Astrocyte of the spinal cord (primary cell): Measurements from ENCODE around the gene CHST12.
"Not testable (repeated sequence)": the region's sequence is repeated elsewhere in the genome, so short reads cannot be mapped to it uniquely, and the experiment has no call there.

Experiments used
- DNase-seq: peaks from one replicate; pipeline ENCODE4 v3.0.0; 2011; ENCODE audit warnings: low read depth, low spot score
- H3K4me3 ChIP-seq: 2 replicates; pipeline ENCODE4 v1.5.1; 2011; ENCODE audit warnings: low read depth, mild to moderate bottlenecking, low read length, moderate library complexity
- in situ Hi-C: cut with HindIII; loops from 2 replicates; pipeline ENCODE4 v1.10.0; 2017; ENCODE audit warnings: low sequenced_read_pairs
- TF ChIP-seq, protein P1 (sequence below): IDR thresholded peaks from 2 replicates; pipeline ENCODE4 v1.5.1; 2012; ENCODE audit warnings: low read depth, mild to moderate bottlenecking, low read length, inconsistent platforms

Gene CHST12

GRCh38 chr7:2411815-2412586, 8.6 kb downstream of the CHST12 start:
- in situ Hi-C loops: no loop called here
- no peak overlapping the region for H3K4me3 ChIP-seq
- DNase-seq: no peak
- TF ChIP-seq, protein P1, sequence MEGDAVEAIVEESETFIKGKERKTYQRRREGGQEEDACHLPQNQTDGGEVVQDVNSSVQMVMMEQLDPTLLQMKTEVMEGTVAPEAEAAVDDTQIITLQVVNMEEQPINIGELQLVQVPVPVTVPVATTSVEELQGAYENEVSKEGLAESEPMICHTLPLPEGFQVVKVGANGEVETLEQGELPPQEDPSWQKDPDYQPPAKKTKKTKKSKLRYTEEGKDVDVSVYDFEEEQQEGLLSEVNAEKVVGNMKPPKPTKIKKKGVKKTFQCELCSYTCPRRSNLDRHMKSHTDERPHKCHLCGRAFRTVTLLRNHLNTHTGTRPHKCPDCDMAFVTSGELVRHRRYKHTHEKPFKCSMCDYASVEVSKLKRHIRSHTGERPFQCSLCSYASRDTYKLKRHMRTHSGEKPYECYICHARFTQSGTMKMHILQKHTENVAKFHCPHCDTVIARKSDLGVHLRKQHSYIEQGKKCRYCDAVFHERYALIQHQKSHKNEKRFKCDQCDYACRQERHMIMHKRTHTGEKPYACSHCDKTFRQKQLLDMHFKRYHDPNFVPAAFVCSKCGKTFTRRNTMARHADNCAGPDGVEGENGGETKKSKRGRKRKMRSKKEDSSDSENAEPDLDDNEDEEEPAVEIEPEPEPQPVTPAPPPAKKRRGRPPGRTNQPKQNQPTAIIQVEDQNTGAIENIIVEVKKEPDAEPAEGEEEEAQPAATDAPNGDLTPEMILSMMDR: no peak

DNA sequence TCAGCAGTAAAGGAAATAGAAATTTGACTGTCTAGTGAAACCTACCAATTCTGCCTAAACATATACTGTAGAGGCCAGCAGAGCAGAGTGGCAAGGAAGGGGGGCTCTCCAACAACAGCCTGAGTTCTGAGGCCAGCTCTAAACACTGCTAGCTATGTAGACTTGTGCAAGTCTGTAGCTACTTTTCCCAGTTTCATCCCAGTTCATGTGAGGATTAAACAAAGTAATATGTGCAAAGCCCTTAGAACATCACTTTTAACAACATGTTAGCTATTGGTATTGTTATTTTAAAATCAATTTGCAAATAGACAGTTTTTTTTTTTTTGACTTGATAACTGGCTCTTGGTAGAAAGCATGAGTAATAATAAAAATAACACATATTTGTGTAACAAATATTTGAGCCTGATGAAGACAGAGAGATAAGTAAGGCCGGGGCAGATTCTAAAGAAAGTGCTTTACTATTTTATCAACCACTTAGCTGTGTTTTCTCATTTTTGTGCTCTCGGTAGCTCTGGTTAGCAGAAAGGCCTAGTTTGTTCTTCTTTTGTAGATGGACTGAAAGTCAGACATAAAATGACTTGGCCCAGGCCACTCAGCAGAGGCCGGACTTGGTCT, 9.3 kb downstream of the CHST12 start:
- peak; percentile 18 for DNase-seq
- TF ChIP-seq, protein P1: no peak
- H3K4me3 ChIP-seq: no peak overlapping the region
- in situ Hi-C loops: no loop called here

DNA sequence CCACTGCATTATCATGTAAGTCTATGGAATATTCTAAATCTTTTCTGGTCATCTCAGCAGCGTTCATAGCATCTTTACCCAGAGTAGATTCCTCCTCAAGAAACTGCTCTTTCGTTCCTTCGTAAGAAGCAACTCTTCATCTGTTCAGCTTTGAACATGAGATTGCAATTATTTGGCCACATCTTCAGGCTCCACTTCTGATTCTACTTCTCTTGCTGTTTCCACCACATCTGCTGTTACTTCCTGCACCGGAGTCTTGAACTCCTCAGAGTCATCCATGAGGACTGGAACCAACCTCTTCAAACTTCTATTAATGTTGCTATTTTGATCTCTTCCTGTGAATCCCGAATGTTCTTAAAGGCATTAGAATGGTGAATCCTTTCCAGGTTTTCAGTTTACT, 12.7 kb downstream of the CHST12 start:
- H3K4me3 ChIP-seq: no peak overlapping the region
- no peak for DNase-seq
- in situ Hi-C loops: no loop called here
- TF ChIP-seq, protein P1: no peak

DNA sequence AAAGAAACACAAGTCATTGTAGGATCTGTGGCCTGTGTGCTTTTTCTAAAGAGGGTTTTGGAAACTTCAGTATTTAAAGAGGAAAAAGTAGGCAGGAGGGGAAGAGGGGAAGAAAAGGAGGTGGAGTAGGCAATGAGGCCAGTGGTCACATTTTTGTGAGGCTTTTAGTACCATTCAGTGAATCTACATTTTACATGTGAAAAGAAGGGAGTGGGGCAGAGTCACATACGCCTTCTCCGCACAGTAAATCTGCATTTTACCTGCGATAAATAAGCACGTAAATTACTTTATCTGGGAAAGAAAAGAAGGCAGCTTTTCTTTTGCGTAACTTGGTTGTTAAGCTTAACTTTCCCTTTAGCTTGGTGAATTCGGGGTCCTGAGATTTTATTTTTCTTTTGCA, 13.2 kb downstream of the CHST12 start:
- TF ChIP-seq, protein P1: no peak

GRCh38 chr7:2417178-2417577, 13.8 kb downstream of the CHST12 start:
- in situ Hi-C loops, DNase-seq, H3K4me3 ChIP-seq: not testable (repeated sequence)

More for the DNA sequence above, 13.2 kb downstream of the CHST12 start:
- no peak overlapping the region for H3K4me3 ChIP-seq
- DNase-seq: no peak
- in situ Hi-C loops: no loop called here

- H3K4me3 ChIP-seq: no peak overlapping the region
- TF ChIP-seq, protein P1: no peak
- DNase-seq: no peak
- in situ Hi-C loops: no loop called here
These were observed 14.6 kb downstream of the CHST12 start for GRCh38 chr7:2417981-2418481.
